OCI-LY7 (cell line): ENCODE data around the gene NME7. TPM values are rescaled to one million over a fixed set of nuclear protein-coding genes. Genes with fewer than 3 reads are reported as not detected.

Experiments
- BruUV-seq: library from RNA; stranded (reverse); fragments of 400-500 nt; replicated peaks from 2 replicates; lab custom pipeline; 2021; lab: Mats Ljungman, UMichigan
- CTCF ChIA-PET: fragments of 300-600 bp; sonication (Branson Sonifier 250); formaldehyde crosslinking; loops from one replicate; lab custom pipeline; 2022; ENCODE audit warnings: antibody characterized with exemption; ENCODE audit not compliant: unreplicated experiment; lab: Charles Lee
- POLR2A ChIA-PET: fragments of 300-600 bp; sonication (Branson Sonifier 250); formaldehyde crosslinking; loops from one replicate; lab custom pipeline; 2022; ENCODE audit warnings: antibody characterized with exemption; lab: Charles Lee
- DNase-seq: peaks from one replicate; pipeline ENCODE4 v3.0.0-alpha.2; 2015; ENCODE audit warnings: low spot score
- H2AFZ ChIP-seq: fragments of 200-600 bp; sonication (generic), shearing (Covaris generic); 2 replicates; pipeline ENCODE4 v1.6.1; 2014; ENCODE audit warnings: mild to moderate bottlenecking, antibody characterized with exemption, low read length, moderate library complexity
- H3K27ac ChIP-seq: fragments of 200-600 bp; sonication (generic); 2 replicates; pipeline ENCODE4 v1.5.1; 2014; ENCODE audit warnings: mixed run types, low read depth, mild to moderate bottlenecking, moderate library complexity, low read length, inconsistent platforms; ENCODE audit not compliant: poor library complexity, severe bottlenecking
- H3K36me3 ChIP-seq: fragments of 200-600 bp; sonication (generic); 2 replicates; pipeline ENCODE4 v1.6.1; 2014; ENCODE audit warnings: mild to moderate bottlenecking, antibody characterized with exemption, low read length, moderate library complexity, mixed read lengths; ENCODE audit not compliant: insufficient read depth
- H3K4me1 ChIP-seq: fragments of 200-600 bp; sonication (generic); 2 replicates; pipeline ENCODE4 v1.5.1; 2014; ENCODE audit warnings: mild to moderate bottlenecking, low read length; ENCODE audit not compliant: insufficient read depth, poor library complexity, severe bottlenecking
- H3K4me2 ChIP-seq: fragments of 200-600 bp; sonication (generic); 2 replicates; pipeline ENCODE4 v1.6.1; 2014; ENCODE audit warnings: mild to moderate bottlenecking, low read length
- H3K4me3 ChIP-seq: fragments of 200-600 bp; sonication (generic); 2 replicates; pipeline ENCODE4 v1.5.1; 2014; ENCODE audit warnings: mild to moderate bottlenecking, low read depth, low read length; ENCODE audit not compliant: poor library complexity, severe bottlenecking
- H3K79me2 ChIP-seq: fragments of 200-600 bp; sonication (generic); 2 replicates; pipeline ENCODE4 v1.6.1; 2016; ENCODE audit warnings: low read depth, mild to moderate bottlenecking, low read length, moderate library complexity, mixed read lengths; ENCODE audit not compliant: insufficient read depth
- H3K9me2 ChIP-seq: fragments of 200-600 bp; sonication (generic); 2 replicates; pipeline ENCODE4 v1.6.1; 2016; ENCODE audit warnings: mild to moderate bottlenecking, low read length, mixed read lengths; ENCODE audit not compliant: insufficient read depth
- H3K9me3 ChIP-seq: fragments of 200-600 bp; sonication (generic); 2 replicates; pipeline ENCODE4 v1.6.1; 2014; ENCODE audit warnings: mild to moderate bottlenecking, mixed run types, low read length, mixed read lengths
- H4K20me1 ChIP-seq: fragments of 200-600 bp; sonication (generic); 2 replicates; pipeline ENCODE4 v1.6.1; 2014; ENCODE audit warnings: mild to moderate bottlenecking, antibody characterized with exemption, low read length, moderate library complexity, mixed read lengths; ENCODE audit not compliant: insufficient read depth
- EZH2phosphoT487 ChIP-seq: fragments of 200-600 bp; sonication (generic); IDR thresholded peaks from 2 replicates; pipeline ENCODE4 v1.6.1; 2018; ENCODE audit warnings: low read depth, borderline replicate concordance, mild to moderate bottlenecking, mixed run types, antibody characterized with exemption, low read length, moderate library complexity, mixed read lengths
- intact Hi-C: fragments of 100-400 bp; cut with micrococcal nuclease; formaldehyde crosslinking; loops from one replicate; pipeline ENCODE4 v1.10.0; 2022; ENCODE audit not compliant: unreplicated experiment
- total RNA-seq, 2 experiments: library from RNA; depleted of rRNA in 1 of 2; stranded (reverse); fragments of >200 nt in 1 of 2; shearing (Covaris generic) in 1 of 2; gene quantifications; 2 replicates each; pipeline ENCODE4 v1.2.3, GENCODE V29; 2014 to 2022
- TF ChIP-seq, protein P1 (sequence below): fragments of 200-600 bp; sonication (generic); conservative IDR thresholded peaks from 2 replicates; pipeline ENCODE4 v1.5.1; 2014; ENCODE audit warnings: mild to moderate bottlenecking, antibody characterized with exemption, low read length, moderate library complexity, mixed read lengths

NME7 gene
- total RNA-seq, 2 experiments from 2014 or later, result 9.3 to 17.0 TPM

DNA sequence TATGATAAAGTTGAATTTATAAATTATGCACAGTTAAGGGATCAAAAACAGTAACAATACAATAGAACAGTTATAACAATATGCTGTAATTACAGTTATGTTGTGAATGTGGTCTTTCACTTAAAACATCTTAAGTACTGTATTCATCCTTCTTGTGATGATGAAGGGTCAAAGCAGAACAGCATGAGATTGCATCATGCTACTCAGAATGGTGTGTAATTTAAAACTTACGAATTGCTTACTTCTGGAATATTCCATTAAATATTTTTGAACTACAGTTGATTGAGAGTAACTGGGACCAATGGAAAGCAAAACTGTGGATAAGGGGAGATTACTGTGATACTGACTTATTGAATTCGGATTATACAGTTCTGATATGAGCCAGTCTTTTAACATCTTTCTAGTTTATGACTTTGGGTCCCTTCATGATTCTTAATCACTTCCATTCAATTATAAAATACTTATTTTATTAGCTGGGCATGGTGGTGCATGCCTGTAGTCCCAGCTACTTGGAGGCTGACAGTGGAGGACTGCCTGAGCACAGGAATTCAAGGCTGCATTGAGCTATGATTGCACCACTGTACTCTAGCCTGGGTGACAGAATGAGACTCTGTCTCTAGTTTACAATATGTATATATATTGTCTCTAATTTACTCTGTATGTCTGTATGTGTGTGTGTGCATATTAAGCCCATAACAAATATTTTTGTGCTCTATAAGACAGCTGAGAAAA lies 217.9 kb downstream of the NME7 start:
- Histone ChIP-seq H3K9me2 (no peaks in the 10 kb centered on the region), H3K4me3 (no peak overlapping the region), H3K27ac (no peak overlapping the region), H2AFZ (no peak overlapping the region), H4K20me1 (no peaks in the 10 kb centered on the region), H3K36me3 (no peaks in the 10 kb centered on the region), H3K4me2 (no peak overlapping the region), H3K79me2 (no peaks in the 10 kb centered on the region), H3K9me3 (no peaks in the 10 kb centered on the region), H3K4me1 (no peaks in the 10 kb centered on the region)
- CTCF ChIA-PET, result no interaction called here
- POLR2A ChIA-PET, result interaction anchor here (1.1 kb wide), 1 partner anchor 9 kb away, joined by 3 read pairs; no protein-coding TSS in a partner anchor
- BruUV-seq, result no TSS peak
- no peak for DNase-seq
- no peak for TF ChIP-seq EZH2phosphoT487
- TF ChIP-seq, protein P1, sequence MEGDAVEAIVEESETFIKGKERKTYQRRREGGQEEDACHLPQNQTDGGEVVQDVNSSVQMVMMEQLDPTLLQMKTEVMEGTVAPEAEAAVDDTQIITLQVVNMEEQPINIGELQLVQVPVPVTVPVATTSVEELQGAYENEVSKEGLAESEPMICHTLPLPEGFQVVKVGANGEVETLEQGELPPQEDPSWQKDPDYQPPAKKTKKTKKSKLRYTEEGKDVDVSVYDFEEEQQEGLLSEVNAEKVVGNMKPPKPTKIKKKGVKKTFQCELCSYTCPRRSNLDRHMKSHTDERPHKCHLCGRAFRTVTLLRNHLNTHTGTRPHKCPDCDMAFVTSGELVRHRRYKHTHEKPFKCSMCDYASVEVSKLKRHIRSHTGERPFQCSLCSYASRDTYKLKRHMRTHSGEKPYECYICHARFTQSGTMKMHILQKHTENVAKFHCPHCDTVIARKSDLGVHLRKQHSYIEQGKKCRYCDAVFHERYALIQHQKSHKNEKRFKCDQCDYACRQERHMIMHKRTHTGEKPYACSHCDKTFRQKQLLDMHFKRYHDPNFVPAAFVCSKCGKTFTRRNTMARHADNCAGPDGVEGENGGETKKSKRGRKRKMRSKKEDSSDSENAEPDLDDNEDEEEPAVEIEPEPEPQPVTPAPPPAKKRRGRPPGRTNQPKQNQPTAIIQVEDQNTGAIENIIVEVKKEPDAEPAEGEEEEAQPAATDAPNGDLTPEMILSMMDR, result no peak
- intact Hi-C loops, result no loop called here

DNA sequence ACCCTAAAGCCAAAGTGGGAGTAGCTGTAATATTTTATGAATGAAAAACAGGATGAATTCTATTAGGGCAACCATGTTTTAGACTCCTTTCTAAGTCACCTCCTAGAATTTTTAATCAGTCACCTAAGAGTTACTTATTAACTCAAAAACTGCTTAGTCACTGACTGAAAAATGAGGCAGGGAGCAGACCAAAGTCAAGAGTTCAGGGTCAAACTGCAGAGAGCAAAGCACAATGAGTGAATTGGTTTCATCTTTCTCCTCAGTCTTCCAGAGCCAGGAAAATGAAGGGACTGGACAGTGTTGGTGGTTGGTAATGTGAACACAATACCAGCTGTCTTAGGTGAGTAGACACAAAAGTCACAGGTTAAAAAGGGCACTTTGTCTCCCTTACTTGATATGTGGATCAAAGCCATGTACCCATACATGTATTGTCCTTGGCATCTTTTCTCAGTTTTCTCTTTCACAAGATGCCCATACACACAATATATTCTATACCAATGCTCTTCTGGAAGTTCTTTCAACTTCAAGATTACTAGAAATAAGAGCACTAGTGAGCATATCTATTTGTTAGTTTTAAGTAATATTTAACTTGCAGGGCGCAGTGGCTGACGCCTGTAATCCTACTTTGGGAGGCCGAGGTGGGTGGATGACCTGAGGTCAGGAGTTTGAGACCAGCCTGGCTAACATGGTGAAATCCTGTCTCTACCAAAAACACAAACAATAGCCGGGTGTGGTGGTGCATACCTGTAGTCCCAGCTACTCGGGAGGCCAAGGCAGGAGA lies 218.9 kb downstream of the NME7 start:
- CTCF ChIA-PET, result no interaction called here
- BruUV-seq, result no TSS peak

DNA sequence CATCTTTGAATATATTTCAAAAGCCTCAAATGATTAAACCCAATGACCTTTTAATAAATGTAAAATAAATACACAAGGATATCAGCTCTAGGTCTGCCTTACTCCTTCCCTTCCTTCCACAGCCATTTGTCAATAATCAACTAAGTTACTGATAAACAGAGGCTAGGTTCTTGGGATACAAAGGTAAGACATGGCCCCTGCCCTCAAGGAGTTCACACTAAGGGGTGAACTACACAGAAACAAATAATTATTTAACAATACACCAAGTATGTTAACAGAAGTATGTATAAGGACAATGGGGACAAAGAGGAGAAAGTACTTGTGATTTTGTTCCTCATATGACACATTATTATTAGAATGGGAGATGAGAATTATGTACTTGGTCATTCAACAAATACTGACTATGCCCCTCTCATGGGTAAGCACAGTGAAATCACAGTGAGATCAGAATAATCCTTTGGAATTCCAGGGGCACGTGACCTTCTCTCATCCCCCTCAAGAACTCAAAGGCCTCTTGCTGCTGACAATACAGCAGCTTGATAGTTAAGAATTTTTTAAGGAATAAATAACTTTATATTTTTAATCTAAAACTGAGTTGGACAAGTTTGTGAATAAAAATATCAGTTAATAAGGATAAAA lies 220.9 kb downstream of the NME7 start:
- Histone ChIP-seq H3K36me3 (no peaks in the 10 kb centered on the region), H3K9me2 (no peaks in the 10 kb centered on the region), H3K79me2 (no peaks in the 10 kb centered on the region), H3K9me3 (no peaks in the 10 kb centered on the region), H3K27ac (no peak overlapping the region), H2AFZ (no peak overlapping the region), H4K20me1 (no peaks in the 10 kb centered on the region), H3K4me2 (no peak overlapping the region), H3K4me1 (no peaks in the 10 kb centered on the region), H3K4me3 (no peak overlapping the region)
- POLR2A ChIA-PET, result no interaction called here
- DNase-seq, result no peak
- TF ChIP-seq, protein P1, result no peak
- no peak for TF ChIP-seq EZH2phosphoT487
- CTCF ChIA-PET, result no interaction called here
- BruUV-seq, result no TSS peak
- intact Hi-C loops, result no loop called here

More for the DNA sequence above, 218.9 kb downstream of the NME7 start:
- Histone ChIP-seq H3K79me2 (no peaks in the 10 kb centered on the region), H3K9me2 (no peaks in the 10 kb centered on the region), H3K27ac (no peak overlapping the region), H4K20me1 (no peaks in the 10 kb centered on the region), H3K9me3 (no peaks in the 10 kb centered on the region), H2AFZ (no peak overlapping the region), H3K4me3 (no peak overlapping the region), H3K4me1 (no peaks in the 10 kb centered on the region), H3K4me2 (no peak overlapping the region), H3K36me3 (no peaks in the 10 kb centered on the region)
- no peak for DNase-seq
- TF ChIP-seq EZH2phosphoT487, result no peak
- POLR2A ChIA-PET, result interaction anchor here (1.1 kb wide), 1 partner anchor 9 kb away, joined by 4 read pairs; no protein-coding TSS in a partner anchor
- intact Hi-C loops, result no loop called here
